IPS DF 6.9 (cell line): ENCODE data around the gene TXLNG.

ENCODE experiments used
- DNase-seq: peaks from one replicate; pipeline ENCODE4 v3.0.0-alpha.2; 2013; ENCODE audit warnings: low read depth, low spot score
- H3K27ac ChIP-seq: one replicate; pipeline ENCODE4 v1.5.1; 2013; ENCODE audit warnings: low read length, control low read depth
- H3K27me3 ChIP-seq: 2 replicates; pipeline ENCODE4 v1.6.1; 2013; ENCODE audit warnings: mild to moderate bottlenecking, low read length; ENCODE audit not compliant: control insufficient read depth, insufficient read depth
- H3K36me3 ChIP-seq: 2 replicates; pipeline ENCODE4 v1.6.1; 2013; ENCODE audit warnings: low read length; ENCODE audit not compliant: control insufficient read depth, insufficient read depth
- H3K4me1 ChIP-seq: 2 replicates; pipeline ENCODE4 v1.6.1; 2013; ENCODE audit warnings: low read length; ENCODE audit not compliant: control insufficient read depth, insufficient read depth
- H3K4me3 ChIP-seq: 2 replicates; pipeline ENCODE4 v1.5.1; 2013; ENCODE audit warnings: mild to moderate bottlenecking, low read length
- H3K9me3 ChIP-seq: 2 replicates; pipeline ENCODE4 v1.6.1; 2013; ENCODE audit warnings: low read length, inconsistent platforms; ENCODE audit not compliant: control insufficient read depth, insufficient read depth
- WGBS: extraction: QIAGEN DNeasy Blood & Tissue Kit; methylation state at CpG from one replicate; pipeline ENCODE4 v1.1.7; 2013; ENCODE audit warnings: mixed read lengths, missing lambda C conversion rate; ENCODE audit not compliant: insufficient read length, insufficient coverage; 5-methylcytosine and 5-hydroxymethylcytosine counted together

Gene TXLNG

DNA sequence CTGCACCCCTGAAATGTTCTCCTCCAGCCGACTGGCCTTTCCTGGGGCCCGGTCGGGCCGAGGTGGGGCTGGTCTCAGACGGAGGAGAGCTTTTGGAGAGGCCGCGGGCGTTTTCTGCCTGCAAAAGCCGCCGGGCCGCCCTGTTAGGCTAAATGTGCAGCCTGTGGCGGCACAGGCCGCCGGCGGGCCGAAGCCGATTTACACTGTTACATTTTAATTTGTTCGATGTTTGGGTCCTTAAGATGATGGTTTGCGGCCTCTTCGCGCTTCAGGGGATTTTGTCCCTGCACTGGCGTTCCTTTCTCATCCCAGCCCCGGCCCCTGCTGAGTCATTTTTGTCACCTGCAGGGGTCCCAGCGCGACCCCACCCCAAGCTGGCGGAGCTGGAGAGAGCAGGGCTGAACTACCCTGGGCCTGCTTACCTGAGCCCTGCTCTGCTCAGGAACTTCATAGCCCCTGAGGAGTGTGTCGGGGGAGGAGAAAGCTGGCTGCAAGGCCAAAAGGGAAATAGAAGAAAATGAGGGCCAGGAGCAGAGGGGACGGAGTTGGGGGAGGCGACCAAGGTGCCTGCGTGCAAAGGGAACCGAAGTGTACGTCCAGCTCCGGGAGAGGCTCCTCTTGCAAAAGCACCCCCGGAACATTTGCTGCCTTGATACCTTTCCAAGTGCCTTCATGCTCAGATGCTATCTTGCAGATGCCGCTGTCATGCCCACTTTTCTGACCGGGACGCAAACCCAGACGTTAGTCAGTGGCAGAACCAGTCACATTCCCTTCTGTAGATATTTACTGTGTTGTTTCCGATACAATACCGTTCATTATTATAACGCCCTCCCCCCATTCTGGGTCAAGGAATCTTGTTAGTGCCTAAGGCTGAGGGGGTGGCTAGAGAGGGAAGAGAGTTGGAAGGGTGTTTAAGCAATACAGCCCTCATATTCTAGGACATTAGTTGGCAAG, 84.9 kb downstream of the TXLNG start:
- WGBS, result no CpG with 5 or more reads among the region's 41 CpGs
- Histone ChIP-seq H3K27me3 (no peaks in the 10 kb centered on the region), H3K36me3 (no peaks in the 10 kb centered on the region), H3K27ac (no peak overlapping the region), H3K4me3 (peak overlapping the region; percentile 54; the same call in 1 of the 2 replicates), H3K4me1 (no peaks in the 10 kb centered on the region), H3K9me3 (no peaks in the 10 kb centered on the region)
- no peak for DNase-seq

DNA sequence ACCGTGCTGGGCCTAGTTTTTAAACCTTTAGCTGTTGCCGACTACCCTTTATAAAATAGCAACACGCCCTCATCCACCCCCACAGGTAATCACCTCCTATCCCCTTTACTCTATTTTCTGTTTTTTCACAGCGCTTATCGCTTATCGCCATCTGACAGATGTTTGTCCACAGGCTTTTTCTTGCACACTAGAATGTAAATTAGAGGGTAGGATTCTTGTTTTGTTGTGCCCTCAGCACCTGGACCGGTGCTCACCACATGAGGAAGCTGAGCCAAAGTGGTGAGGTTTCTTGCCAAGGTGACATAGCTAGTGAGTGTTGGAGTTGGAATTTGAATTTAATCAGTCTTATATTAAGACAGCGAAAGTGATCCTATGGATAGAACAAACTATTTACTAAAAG, 86.8 kb downstream of the TXLNG start:
- no CpG with 5 or more reads among the region's 8 CpGs for WGBS
- Histone ChIP-seq H3K27ac (no peak overlapping the region), H3K9me3 (no peaks in the 10 kb centered on the region), H3K27me3 (no peaks in the 10 kb centered on the region), H3K4me3 (no peak overlapping the region), H3K4me1 (no peaks in the 10 kb centered on the region), H3K36me3 (no peaks in the 10 kb centered on the region)
- DNase-seq, result no peak

DNA sequence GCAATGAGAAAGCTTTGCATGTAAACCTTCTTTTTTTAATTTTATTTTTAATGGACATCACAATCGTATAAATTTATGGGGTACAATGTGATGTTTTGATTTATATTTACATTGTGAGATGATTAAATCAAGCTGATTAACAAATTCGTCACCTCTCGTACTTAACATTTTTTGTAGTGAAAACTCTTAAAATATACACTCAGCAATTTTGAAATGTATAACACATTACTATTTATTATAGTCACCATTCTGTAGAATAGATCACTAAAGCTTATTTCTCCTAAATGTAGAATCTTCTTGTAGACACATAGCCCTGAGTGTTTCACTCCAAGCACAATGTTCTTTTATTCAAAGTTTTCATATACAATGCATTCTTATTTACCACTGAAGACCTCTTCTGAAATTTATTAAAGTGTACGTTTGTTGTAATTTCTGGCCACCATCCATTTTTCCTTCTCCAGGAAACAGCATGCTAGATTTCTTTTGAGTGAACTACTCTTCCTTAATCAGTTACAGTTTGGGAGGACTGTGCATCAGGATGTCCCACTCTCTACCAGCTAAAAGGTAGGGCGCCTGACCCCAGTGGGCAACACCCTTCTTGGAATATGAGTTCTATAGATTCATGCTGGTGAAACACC, 88.3 kb downstream of the TXLNG start:
- H3K4me3 ChIP-seq, result no peak overlapping the region
- no peak overlapping the region for H3K27ac ChIP-seq
- no peaks in the 10 kb centered on the region for H3K36me3 ChIP-seq
- H3K9me3 ChIP-seq, result no peaks in the 10 kb centered on the region
- no CpG with 5 or more reads among the region's 5 CpGs for WGBS
- no peaks in the 10 kb centered on the region for H3K27me3 ChIP-seq
- H3K4me1 ChIP-seq, result no peaks in the 10 kb centered on the region
- DNase-seq, result no peak

DNA sequence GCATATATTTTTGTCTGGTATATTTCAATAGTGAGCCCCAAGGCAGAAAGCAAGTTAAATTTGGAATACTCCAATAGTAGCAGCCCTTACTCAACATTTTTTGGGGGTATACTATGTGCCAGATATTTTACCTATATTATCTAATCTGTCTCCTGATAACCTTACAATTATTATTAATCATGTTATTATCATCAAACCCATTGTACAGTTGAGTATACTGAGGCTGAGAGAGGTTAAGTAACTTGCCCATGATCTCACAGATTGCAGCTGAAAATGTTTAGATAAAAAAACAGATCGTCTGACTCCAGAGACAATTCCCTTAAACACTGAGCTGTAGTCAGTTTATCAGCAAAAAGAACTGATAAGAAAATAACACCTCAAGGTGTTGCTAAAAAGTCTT, 90.4 kb downstream of the TXLNG start:
- H3K27ac ChIP-seq, result no peak overlapping the region
- no peaks in the 10 kb centered on the region for H3K4me1 ChIP-seq
- H3K4me3 ChIP-seq, result no peak overlapping the region
- no peak for DNase-seq
- H3K9me3 ChIP-seq, result no peaks in the 10 kb centered on the region
- no peaks in the 10 kb centered on the region for H3K27me3 ChIP-seq
- no peaks in the 10 kb centered on the region for H3K36me3 ChIP-seq
- no CpG with 5 or more reads among the region's 1 CpG for WGBS

DNA sequence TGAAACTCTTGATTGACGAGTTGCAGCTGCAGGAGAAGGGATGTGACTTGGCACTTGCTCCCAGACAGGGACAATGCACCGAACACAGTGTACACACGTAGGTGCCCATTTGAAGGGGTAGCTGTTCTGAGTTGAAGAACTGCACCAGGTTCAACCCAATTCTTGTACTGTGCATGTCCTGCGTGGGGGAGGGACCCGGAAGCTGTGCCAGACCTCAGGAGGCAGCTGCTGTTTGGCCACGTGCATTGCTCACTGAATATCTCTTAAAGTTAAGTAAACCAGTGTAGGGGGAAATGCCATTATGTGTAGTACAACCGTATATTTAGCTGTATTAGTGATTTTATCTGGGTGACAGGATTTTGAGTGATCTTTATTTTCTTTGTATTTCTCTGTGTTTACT, 95.9 kb downstream of the TXLNG start:
- no peak overlapping the region for H3K4me3 ChIP-seq
- H3K9me3 ChIP-seq, result no peaks in the 10 kb centered on the region
- no CpG with 5 or more reads among the region's 7 CpGs for WGBS
- DNase-seq, result no peak
- H3K36me3 ChIP-seq, result no peaks in the 10 kb centered on the region
- no peaks in the 10 kb centered on the region for H3K4me1 ChIP-seq
- H3K27ac ChIP-seq, result no peak overlapping the region
- H3K27me3 ChIP-seq, result no peaks in the 10 kb centered on the region

DNA sequence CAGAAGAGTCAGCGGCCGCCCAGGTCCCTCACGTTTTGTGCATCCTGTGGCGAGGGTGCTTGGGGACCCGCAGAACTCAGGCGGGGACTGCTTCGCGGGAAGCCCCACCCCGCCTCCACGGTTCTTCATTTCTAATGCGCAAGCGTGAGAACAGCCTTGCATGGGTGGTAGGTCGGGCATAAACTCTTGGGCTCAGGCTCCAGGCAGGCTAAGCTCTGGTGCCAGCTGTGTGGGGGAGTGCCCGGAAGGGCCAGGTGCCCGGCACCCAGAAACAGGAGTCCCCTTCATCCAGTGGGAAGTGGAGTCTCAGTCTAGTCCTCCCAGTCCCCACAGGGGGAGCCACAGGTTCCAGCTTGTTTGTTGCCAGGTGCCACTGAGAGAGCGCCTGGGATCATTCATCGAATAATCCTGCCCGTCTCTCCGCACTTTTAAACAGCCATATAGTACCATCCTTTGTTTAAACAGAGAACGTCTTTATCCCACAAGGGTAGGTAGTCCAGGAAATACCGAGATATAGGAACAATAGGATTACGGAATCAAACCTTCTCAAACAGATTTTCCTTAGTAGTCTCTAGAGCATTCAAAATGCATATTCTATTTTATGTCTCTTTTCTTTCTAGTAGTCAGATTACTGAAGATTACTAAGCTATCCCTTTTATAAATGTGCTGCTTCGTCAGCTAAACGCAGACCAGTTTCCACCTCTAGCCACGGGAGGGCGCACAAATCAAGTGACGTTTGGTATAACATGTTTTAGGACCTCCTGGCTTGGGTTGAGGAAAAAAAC, 96.6 kb downstream of the TXLNG start:
- no CpG with 5 or more reads among the region's 27 CpGs for WGBS
- peak overlapping the region; percentile 54; the same call in 1 of the 2 replicates for H3K4me3 ChIP-seq
- no peaks in the 10 kb centered on the region for H3K4me1 ChIP-seq
- no peaks in the 10 kb centered on the region for H3K27me3 ChIP-seq
- DNase-seq, result no peak
- no peaks in the 10 kb centered on the region for H3K9me3 ChIP-seq
- H3K36me3 ChIP-seq, result no peaks in the 10 kb centered on the region
- H3K27ac ChIP-seq, result no peak overlapping the region

DNA sequence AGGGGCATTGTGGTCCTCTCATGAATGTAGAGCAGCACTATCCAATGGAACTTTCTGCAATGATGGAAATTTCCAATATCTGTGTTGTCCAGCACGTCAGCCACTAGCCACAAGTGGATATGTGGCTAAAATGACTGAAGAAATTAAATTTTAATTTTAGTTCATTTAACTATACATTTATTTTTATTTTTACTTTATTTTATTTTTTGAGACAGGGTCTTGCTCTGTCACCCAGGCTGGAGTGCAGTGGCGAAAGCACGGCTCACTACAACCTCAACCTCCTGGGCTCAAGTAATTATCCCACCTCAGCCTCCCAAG, 97.2 kb downstream of the TXLNG start:
- H3K4me3 ChIP-seq, result no peak overlapping the region
- WGBS, result no CpG with 5 or more reads among the region's 3 CpGs
- H3K9me3 ChIP-seq, result no peaks in the 10 kb centered on the region
- H3K27me3 ChIP-seq, result no peaks in the 10 kb centered on the region
- DNase-seq, result no peak
- H3K4me1 ChIP-seq, result no peaks in the 10 kb centered on the region
- no peak overlapping the region for H3K27ac ChIP-seq
- H3K36me3 ChIP-seq, result no peaks in the 10 kb centered on the region

DNA sequence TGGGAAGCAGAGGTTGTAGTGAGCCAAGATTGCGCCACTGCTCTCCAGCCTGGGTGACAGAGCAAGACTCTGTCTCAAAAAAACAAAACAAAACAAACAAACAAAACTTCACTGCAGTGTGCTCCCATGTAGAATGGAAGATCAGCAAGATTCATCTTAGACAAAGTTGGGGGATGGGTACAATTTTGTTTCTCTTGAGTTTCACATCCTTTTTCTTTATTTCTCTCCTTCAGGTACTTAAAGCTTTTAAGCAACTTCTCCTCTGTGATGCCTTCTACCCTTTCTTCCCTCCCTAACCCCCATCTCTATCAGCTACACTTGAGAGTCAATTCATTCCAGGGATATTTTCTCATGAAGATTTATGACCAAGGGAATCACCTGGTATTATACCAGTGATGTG, 99.4 kb downstream of the TXLNG start:
- no peak overlapping the region for H3K4me3 ChIP-seq
- H3K4me1 ChIP-seq, result no peaks in the 10 kb centered on the region
- H3K27ac ChIP-seq, result no peak overlapping the region
- H3K36me3 ChIP-seq, result no peaks in the 10 kb centered on the region
- WGBS, result no CpG with 5 or more reads among the region's 1 CpG
- H3K27me3 ChIP-seq, result no peaks in the 10 kb centered on the region
- no peak for DNase-seq
- no peaks in the 10 kb centered on the region for H3K9me3 ChIP-seq

DNA sequence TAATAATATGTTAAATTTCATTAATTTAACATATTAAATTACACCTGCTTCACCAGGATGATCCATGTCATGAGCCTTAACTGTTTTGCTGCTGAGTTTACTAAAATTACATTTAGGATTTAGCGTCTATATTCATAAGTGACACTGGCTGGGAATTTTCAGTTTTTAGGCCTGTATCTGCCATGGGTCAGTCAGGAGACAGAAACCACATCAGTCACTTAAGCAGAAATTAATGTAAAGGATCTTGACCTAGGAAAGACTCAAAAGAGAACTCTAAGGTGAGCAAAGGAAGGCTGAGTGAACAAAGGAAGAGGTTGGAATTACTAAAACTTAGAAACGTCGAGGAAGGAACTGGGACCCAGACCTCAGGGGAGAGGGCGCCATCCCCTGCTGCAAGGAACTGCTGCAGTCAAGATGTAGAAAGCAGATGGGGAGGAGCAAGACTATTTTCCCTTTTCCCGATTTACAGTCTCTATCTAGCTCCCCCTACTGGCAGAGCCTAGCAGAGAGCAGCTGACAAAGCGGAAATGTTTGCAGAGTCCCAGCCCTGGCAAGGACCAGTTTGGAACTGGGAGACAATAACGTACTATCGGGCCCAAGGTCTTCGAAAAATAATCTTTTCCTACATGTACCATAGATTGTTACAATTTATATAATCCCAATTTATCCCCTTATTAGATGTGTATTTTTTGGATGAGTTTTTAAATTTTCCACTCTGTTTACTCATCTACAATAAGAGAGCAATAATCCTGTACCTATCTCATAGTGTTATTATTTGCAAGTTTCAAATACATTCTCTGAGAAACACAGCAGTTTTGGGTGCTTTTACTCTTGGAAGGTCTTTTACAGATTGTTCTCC, 106.5 kb downstream of the TXLNG start:
- no peak overlapping the region for H3K27ac ChIP-seq
- no peaks in the 10 kb centered on the region for H3K36me3 ChIP-seq
- no CpG with 5 or more reads among the region's 9 CpGs for WGBS
- DNase-seq, result no peak
- no peaks in the 10 kb centered on the region for H3K27me3 ChIP-seq
- H3K9me3 ChIP-seq, result no peaks in the 10 kb centered on the region
- H3K4me3 ChIP-seq, result no peak overlapping the region
- no peaks in the 10 kb centered on the region for H3K4me1 ChIP-seq
